CD14-positive monocyte (primary cell): ENCODE measurements around the gene POLR3C. TPM values are rescaled to one million over a fixed set of nuclear protein-coding genes. Genes with fewer than 3 reads are reported as not detected.

Source experiments
- DNase-seq, 3 donors: peaks; one replicate each; pipeline ENCODE4 v3.0.0-alpha.2; 2011 to 2022
- H2AFZ ChIP-seq: 2 replicates; pipeline ENCODE4 v1.6.0; 2012; ENCODE audit warnings: mild to moderate bottlenecking, low read depth, low read length, inconsistent platforms; ENCODE audit not compliant: insufficient read depth, poor library complexity, severe bottlenecking
- H3K27ac ChIP-seq, 2 donors: 1 replicate in 1 of 2; 2 replicates in 1 of 2; pipeline ENCODE4 v1.5.1; 2012 to 2013; ENCODE audit warnings: low read length in 2 of 2, control low read depth in 1 of 2, inconsistent platforms in 1 of 2, low read depth in 1 of 2, mild to moderate bottlenecking in 1 of 2
- H3K27me3 ChIP-seq, 2 donors: one replicate each; pipeline versions ENCODE4 v1.6.0 to v1.6.1; 2011 to 2013; ENCODE audit warnings: low read length in 2 of 2; ENCODE audit not compliant: control insufficient read depth in 2 of 2, insufficient read depth in 2 of 2
- H3K36me3 ChIP-seq, 2 donors: replicated peaks in 1 of 2; 1 replicate in 1 of 2; 2 replicates in 1 of 2; pipeline versions ENCODE4 v1.5.1 to v1.6.1; 2012 to 2013; ENCODE audit warnings: low read length in 2 of 2, control low read depth in 1 of 2, inconsistent platforms in 1 of 2, mild to moderate bottlenecking in 1 of 2; ENCODE audit not compliant: insufficient read depth in 2 of 2, control insufficient read depth in 1 of 2
- H3K4me1 ChIP-seq, 2 donors: 1 replicate in 1 of 2; 2 replicates in 1 of 2; pipeline versions ENCODE4 v1.5.1 to v1.6.1; 2012 to 2013; ENCODE audit warnings: low read length in 2 of 2, control low read depth in 1 of 2, inconsistent platforms in 1 of 2, mild to moderate bottlenecking in 1 of 2, moderate library complexity in 1 of 2; ENCODE audit not compliant: insufficient read depth in 2 of 2, control insufficient read depth in 1 of 2
- H3K4me2 ChIP-seq: replicated peaks from 2 replicates; pipeline ENCODE3; 2012; ENCODE audit warnings: low read length, moderate library complexity, mild to moderate bottlenecking; ENCODE audit not compliant: poor library complexity, severe bottlenecking; ENCODE audit errors: extremely low read depth
- H3K4me3 ChIP-seq, 3 experiments: fragments of 200-600 bp in 1 of 3; sonication (generic) in 1 of 3; replicated peaks in 1 of 3; 1 replicate in 2 of 3; 2 replicates in 1 of 3; pipeline ENCODE4 v1.5.1; 2011 to 2013; ENCODE audit warnings: low read length in 3 of 3, mild to moderate bottlenecking in 3 of 3, control low read depth in 2 of 3, low read depth in 2 of 3, inconsistent platforms in 1 of 3, moderate library complexity in 1 of 3
- H3K79me2 ChIP-seq: 2 replicates; pipeline ENCODE4 v1.6.0; 2012; ENCODE audit warnings: mild to moderate bottlenecking, control low read depth, inconsistent platforms, low read length, moderate library complexity; ENCODE audit not compliant: insufficient read depth
- H3K9ac ChIP-seq: 2 replicates; pipeline ENCODE4 v1.6.0; 2017; ENCODE audit warnings: low read length, mild to moderate bottlenecking; ENCODE audit not compliant: insufficient read depth, poor library complexity, severe bottlenecking
- H3K9me3 ChIP-seq, 2 donors: replicated peaks in 1 of 2; 1 replicate in 1 of 2; 2 replicates in 1 of 2; pipeline versions ENCODE4 v1.5.1 to v1.6.1; 2012 to 2013; ENCODE audit warnings: low read length in 2 of 2, control low read depth in 1 of 2; ENCODE audit not compliant: control insufficient read depth in 1 of 2, insufficient read depth in 1 of 2
- H4K20me1 ChIP-seq: 2 replicates; pipeline ENCODE4 v1.6.0; 2012; ENCODE audit warnings: mild to moderate bottlenecking, low read length, control low read depth, moderate library complexity; ENCODE audit not compliant: insufficient read depth
- H3K27ac Mint-ChIP-seq, 7 donors: one replicate each; pipeline ENCODE4 v1.8.0; 2020; ENCODE audit warnings: mild to moderate bottlenecking in 7 of 7, mixed read lengths in 7 of 7, moderate library complexity in 6 of 7, inconsistent platforms in 2 of 7
- H3K27me3 Mint-ChIP-seq, 3 donors: one replicate each; pipeline ENCODE4 v1.8.0; 2021 to 2022; ENCODE audit warnings: low read depth in 3 of 3, mild to moderate bottlenecking in 3 of 3, mixed read lengths in 3 of 3, moderate library complexity in 3 of 3, inconsistent platforms in 1 of 3
- H3K36me3 Mint-ChIP-seq, 2 donors: one replicate each; pipeline ENCODE4 v1.8.0; 2020; ENCODE audit warnings: mixed read lengths in 2 of 2, inconsistent platforms in 1 of 2, mild to moderate bottlenecking in 1 of 2
- H3K4me1 Mint-ChIP-seq: one replicate; pipeline ENCODE4 v1.8.0; 2020; ENCODE audit warnings: mild to moderate bottlenecking, mixed read lengths
- H3K4me3 Mint-ChIP-seq, 2 donors: one replicate each; pipeline ENCODE4 v1.8.0; 2020; ENCODE audit warnings: mild to moderate bottlenecking in 2 of 2, mixed read lengths in 2 of 2, moderate library complexity in 1 of 2
- H3K9me3 Mint-ChIP-seq, 7 donors: one replicate each; pipeline ENCODE4 v1.8.0; 2020 to 2022; ENCODE audit warnings: mixed read lengths in 7 of 7, mild to moderate bottlenecking in 6 of 7, moderate library complexity in 6 of 7, inconsistent platforms in 2 of 7
- WGBS: methylation state at CpG from one replicate; pipeline ENCODE4 v1.1.5; 2013; ENCODE audit warnings: missing lambda C conversion rate; ENCODE audit not compliant: insufficient coverage; 5-methylcytosine and 5-hydroxymethylcytosine counted together
- intact Hi-C, 2 donors: fragments of 100-400 bp; cut with micrococcal nuclease; formaldehyde crosslinking; loops; one replicate each; pipeline versions ENCODE4 v1.15.0 to v1.15.1; 2023
- polyA plus RNA-seq, 3 donors: library from polyadenylated mRNA; depleted of rRNA in 1 of 3; unstranded in 2 of 3; stranded (reverse) in 1 of 3; fragments of 300-500 nt in 2 of 3; fragments of >200 nt in 1 of 3; fragmentation: Illumina TruSeq in 2 of 3; gene quantifications; 1 replicate in 2 of 3; 2 replicates in 1 of 3; pipeline ENCODE4 v1.2.3, GENCODE V29; 2012 to 2021
- TF ChIP-seq, protein P1 (sequence below): fragments of 200-600 bp; IDR thresholded peaks from one replicate; pipeline ENCODE4 v1.8.0; 2022; ENCODE audit warnings: antibody characterized with exemption, mild to moderate bottlenecking

POLR3C gene
- polyA plus RNA-seq, 3 donors = 23.5 to 41.3 (median 30.5) TPM

DNA sequence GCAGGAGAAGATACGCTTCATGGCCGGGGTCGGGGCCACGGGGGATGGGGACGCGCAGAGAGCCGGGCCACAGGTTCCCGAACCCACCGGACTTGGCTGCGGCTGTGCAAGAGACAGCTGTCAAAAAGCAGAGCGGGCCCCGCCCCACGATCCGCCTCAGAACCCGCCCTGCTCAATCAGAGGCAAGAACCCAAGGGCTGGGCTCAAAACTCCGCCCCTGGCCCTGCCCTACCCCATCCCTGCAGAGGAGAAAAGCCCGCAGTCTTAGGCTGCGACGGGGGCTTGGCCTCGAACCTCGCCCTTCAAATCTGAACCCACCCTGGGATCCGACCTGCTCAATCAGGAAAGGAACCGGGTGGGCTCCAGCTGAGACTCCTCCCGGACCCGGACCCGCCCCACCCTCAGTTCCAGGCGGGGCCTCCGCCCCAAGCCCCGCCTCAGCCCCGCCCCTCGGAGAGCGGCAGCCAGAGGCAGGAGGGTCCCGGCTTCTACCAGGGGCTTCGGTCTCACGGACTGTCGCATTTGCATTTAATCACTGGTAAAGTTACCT is 61.8 kb downstream of the POLR3C start, which contains the start of gene ANKRD35:
Gene ANKRD35, minus strand, starts transcription at position 129 of the 550 bp plus-strand sequence. Its CDS starts 108 bp downstream, at position 21.
- no peaks in the 10 kb centered on the region for H4K20me1 ChIP-seq
- H3K36me3 Mint-ChIP-seq = no peaks in the 10 kb centered on the region
- H3K9me3 Mint-ChIP-seq = peaks cover 0 to 2% (median 0%) of the 10 kb centered on the region in 7 donors
- peak; percentile 65 to 81 (median 70) for DNase-seq
- peak within 1 kb of the TSS; percentile 89 to 92 for H3K4me3 Mint-ChIP-seq
- peak within 1 kb of the TSS; percentile 73 for H3K4me2 ChIP-seq
- intact Hi-C loops = loop anchor here in 1 of 2 donors (5.0 kb wide), 1 partner anchor 39 kb away; the partner anchor contains the start of gene NUDT17
- H3K4me1 Mint-ChIP-seq = peaks cover 16% of the 10 kb centered on the region
- H3K4me1 ChIP-seq = peaks cover 8 to 18% of the 10 kb centered on the region in 2 donors
- 0% methylated on average over 27 of the region's 36 CpGs for WGBS
- no peak within 1 kb of the TSS for H3K9ac ChIP-seq
- H3K27me3 Mint-ChIP-seq = peaks cover 13 to 24% (median 16%) of the 10 kb centered on the region in 3 donors
- no peaks in the 10 kb centered on the region for H3K79me2 ChIP-seq
- peak within 1 kb of the TSS in 5 of 7 donors; percentile 31 to 89 (median 82) for H3K27ac Mint-ChIP-seq
- peaks cover 5 to 14% of the 10 kb centered on the region in 2 donors for H3K27me3 ChIP-seq
- H3K9me3 ChIP-seq = no peaks in the 10 kb centered on the region
- TF ChIP-seq, protein P1, sequence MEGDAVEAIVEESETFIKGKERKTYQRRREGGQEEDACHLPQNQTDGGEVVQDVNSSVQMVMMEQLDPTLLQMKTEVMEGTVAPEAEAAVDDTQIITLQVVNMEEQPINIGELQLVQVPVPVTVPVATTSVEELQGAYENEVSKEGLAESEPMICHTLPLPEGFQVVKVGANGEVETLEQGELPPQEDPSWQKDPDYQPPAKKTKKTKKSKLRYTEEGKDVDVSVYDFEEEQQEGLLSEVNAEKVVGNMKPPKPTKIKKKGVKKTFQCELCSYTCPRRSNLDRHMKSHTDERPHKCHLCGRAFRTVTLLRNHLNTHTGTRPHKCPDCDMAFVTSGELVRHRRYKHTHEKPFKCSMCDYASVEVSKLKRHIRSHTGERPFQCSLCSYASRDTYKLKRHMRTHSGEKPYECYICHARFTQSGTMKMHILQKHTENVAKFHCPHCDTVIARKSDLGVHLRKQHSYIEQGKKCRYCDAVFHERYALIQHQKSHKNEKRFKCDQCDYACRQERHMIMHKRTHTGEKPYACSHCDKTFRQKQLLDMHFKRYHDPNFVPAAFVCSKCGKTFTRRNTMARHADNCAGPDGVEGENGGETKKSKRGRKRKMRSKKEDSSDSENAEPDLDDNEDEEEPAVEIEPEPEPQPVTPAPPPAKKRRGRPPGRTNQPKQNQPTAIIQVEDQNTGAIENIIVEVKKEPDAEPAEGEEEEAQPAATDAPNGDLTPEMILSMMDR = no peak
- H2AFZ ChIP-seq = peak within 1 kb of the TSS; percentile 93
- peak within 1 kb of the TSS; percentile 51 to 95 (median 75) for H3K4me3 ChIP-seq
- no peaks in the 10 kb centered on the region for H3K36me3 ChIP-seq
- H3K27ac ChIP-seq = no peak within 1 kb of the TSS

DNA sequence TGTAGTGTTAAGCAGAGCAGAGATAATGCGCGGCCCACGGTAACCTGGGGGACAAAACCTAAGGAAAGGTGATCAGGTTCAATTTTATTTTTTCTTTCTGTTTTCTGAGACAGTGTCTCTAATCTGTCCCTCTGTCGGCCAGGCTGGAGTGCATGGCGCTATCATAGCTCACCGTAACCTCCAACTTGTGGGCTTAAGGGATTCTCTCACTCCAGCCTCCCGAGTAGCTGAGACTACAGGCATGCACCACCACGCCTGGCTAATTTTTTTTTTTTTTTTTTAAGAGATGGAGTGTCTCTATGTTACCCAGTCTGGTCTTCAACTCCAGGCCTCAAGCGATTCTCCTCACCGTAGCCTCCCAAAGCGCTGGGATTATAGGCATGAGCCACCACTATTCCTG is 62.4 kb downstream of the POLR3C start:
- peak overlapping the region; percentile 73 for H3K4me2 ChIP-seq
- intact Hi-C loops = loop anchor here in 1 of 2 donors (5.0 kb wide), 1 partner anchor 39 kb away; the partner anchor contains the start of gene NUDT17
- H3K27me3 Mint-ChIP-seq = peaks cover 13 to 24% (median 16%) of the 10 kb centered on the region in 3 donors
- WGBS = 54% methylated on average over 7 of the region's 11 CpGs
- peaks cover 8 to 18% of the 10 kb centered on the region in 2 donors for H3K4me1 ChIP-seq
- peak overlapping the region; percentile 89 to 92 for H3K4me3 Mint-ChIP-seq
- DNase-seq = no peak
- peak overlapping the region; percentile 51 to 95 (median 75) for H3K4me3 ChIP-seq
- no peaks in the 10 kb centered on the region for H3K36me3 ChIP-seq
- peaks cover 16% of the 10 kb centered on the region for H3K4me1 Mint-ChIP-seq
- no peak overlapping the region for H3K27ac ChIP-seq
- H3K36me3 Mint-ChIP-seq = no peaks in the 10 kb centered on the region
- peak overlapping the region; percentile 93 for H2AFZ ChIP-seq
- TF ChIP-seq, protein P1 = no peak
- H4K20me1 ChIP-seq = no peaks in the 10 kb centered on the region
- peaks cover 5 to 14% of the 10 kb centered on the region in 2 donors for H3K27me3 ChIP-seq
- no peaks in the 10 kb centered on the region for H3K79me2 ChIP-seq
- no peaks in the 10 kb centered on the region for H3K9me3 ChIP-seq
- peak overlapping the region in 2 of 7 donors; percentile 65 to 89 for H3K27ac Mint-ChIP-seq
- peaks cover 0 to 2% (median 0%) of the 10 kb centered on the region in 7 donors for H3K9me3 Mint-ChIP-seq
- no peak overlapping the region for H3K9ac ChIP-seq
